HG03432 (cell line): Measurements from ENCODE around the gene TAS1R1.

Experiments used
- ATAC-seq: cut with Tn5 transposase; IDR thresholded peaks from one replicate; pipeline ENCODE4 v1.9.1; 2021; ENCODE audit warnings: mild to moderate bottlenecking, moderate library complexity; ENCODE audit not compliant: unreplicated experiment

Gene TAS1R1

DNA sequence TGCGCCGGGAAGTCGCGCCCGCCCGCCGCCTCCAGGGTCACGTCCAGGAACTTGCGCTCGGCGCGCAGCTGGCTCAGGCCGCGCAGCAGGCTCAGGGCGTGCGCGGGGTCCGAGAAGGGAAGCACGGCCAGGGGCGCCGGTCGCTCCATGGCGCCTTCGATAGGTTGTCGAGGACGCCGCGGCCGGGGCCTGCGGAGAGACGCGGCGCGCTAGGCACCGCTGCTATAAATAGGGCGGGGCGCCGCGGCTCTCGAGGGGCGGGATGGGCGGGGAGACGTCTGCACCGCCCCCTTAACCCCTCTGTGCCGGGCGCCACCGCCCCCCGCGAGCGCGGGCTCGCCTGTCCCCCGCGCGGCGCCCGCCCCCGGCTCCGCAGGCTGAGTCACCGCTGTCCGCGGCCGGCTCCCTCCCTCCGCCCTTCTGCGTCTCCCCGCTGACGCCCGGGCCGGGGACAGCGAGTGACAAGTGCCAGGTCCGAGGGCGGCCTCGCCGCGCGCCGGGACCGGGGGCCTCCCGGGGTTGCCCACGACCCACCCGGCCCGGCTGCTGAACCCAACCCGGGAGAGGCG, 47.6 kb downstream of the TAS1R1 start, which contains the start of gene KLHL21:
Gene KLHL21 (minus strand): TSS at position 201 of the 569 bp plus-strand sequence. CDS start 52 bp downstream, at position 149.
- peak; percentile 58 for ATAC-seq

DNA sequence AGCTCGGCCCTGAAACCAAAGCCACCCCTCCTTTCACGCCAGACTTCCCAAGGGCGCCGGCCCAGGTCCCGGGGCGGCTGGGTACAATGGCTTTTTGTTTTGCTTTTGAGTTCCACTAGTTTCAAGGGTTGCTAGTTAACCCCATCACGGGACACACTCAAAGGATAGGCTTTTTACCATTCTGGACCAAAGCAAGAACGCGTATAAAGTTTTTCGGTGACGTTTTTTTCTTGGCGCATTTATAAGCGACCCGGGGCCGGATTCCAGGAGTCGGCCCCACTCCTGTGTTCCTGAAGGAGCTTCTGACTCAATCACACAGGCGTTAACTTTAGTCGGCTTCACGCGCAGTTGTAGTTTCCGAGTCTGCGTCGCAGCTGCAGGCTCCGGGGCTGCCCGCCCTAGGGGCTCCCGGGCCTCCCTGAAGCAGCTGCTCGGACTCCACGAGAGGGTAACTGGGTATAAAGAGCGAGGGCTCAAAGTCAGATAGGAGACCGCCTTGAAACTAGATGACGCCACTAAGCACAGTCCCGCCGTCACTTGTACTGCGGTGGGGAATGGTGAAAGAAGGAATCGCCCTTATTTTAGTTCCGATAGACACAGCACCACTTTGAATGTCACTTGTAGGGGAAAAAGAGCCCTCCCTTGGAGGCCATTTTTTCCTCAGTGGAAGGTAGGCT, 48.3 kb downstream of the TAS1R1 start:
- ATAC-seq: peak; percentile 22

DNA sequence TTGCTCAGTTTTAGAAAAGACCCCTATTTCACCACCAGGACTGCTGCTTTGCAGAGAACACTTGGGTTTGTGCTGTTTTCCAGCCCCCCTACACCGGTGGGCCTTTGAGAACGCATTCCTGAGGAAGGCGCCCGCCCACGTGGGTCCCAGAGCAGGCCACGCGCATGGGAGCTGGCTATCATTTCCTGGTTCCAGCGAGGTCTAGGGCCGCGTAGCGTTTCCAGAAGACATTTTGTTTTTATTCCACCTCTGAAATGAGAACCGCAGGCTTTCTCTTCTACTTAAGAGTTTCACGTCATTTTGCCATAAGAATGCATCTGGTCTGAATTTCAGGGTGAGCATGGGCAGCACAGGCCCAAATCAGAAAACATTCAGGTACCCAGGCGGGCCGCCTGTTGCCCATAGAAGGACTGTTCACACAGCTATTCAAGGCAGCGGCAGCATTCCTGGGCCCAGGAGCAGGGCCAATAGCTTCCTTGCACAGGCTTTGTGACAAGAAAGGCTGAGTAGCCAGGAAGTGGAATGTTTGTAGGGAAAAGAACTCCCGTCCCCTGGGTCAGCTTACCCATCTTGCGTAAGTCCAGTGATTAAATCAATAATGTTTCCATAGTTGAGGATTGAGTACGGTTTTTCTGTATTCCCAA, 48.9 kb downstream of the TAS1R1 start:
- ATAC-seq: no peak

DNA sequence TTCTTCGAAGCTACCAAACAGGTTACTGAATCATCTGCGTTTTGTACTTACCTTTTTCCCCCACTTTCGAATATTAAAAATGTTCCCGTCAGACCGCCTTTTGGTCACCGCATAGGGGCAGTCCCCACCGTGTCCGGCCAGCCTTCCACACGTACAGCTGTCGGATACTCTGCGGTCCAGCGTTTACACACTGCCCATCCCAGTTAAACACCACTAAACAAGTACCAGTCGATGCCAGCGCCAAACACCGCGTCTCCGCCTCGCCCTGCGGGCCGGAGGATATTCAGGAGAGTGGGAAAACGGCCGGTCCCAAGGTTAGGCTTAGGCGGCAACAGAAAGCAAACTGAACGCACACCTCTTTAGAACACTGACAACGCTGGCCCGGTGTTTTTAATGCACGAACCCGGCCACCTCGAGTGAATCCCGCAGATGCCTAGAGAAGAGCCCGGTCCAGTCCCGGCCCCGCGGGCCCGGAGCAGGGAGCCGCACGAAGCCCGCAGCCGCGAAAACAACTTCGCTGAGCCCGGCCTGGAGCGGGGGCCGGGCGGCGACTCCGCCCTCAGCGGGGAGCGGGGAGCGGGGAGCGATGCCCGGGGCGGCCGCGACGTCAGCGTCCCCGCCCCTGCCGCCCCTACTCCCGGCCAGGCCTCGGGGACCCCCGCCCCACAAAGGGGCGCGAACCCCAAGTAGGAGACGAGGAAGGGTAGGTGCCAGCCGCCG, 57.7 kb downstream of the TAS1R1 start:
- ATAC-seq: peak; percentile 42

DNA sequence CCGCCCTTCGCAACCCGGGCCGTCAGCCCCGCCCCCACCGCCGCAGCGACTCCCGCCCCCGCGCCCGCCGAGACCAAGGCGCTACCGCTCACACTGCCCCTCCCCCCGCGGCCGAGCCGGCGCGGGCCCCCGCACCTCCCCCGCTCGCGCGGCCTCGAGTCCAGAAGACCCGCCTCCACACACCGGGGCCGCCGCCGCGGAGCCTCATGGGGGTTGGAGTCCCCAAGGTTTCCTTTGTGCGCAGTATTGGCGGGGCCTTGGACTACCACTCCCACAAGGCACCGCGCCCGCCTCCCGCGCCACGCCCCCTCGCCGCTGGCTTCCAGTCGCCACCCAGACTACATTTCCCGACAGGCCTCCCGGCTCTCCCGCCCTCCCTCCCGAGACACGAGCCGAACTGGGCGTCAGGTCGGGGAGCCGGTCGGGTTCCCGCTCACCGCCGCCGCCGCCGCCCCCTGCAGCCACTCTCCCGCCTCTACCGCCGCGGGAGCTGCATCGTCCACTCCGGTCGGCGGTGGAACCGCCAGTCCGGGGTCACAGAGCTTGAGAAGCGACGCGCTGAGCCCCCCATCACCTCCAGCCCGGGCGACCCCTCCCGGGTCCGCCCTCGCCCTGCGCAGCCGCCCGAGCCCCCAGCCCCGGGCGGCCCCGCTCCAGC, 58.4 kb downstream of the TAS1R1 start, which contains the start of gene PHF13:
Gene PHF13 (plus strand): TSS at position 371 of the 658 bp plus-strand sequence. CDS start 336 bp downstream, outside the sequence.
- peak; percentile 91 for ATAC-seq

DNA sequence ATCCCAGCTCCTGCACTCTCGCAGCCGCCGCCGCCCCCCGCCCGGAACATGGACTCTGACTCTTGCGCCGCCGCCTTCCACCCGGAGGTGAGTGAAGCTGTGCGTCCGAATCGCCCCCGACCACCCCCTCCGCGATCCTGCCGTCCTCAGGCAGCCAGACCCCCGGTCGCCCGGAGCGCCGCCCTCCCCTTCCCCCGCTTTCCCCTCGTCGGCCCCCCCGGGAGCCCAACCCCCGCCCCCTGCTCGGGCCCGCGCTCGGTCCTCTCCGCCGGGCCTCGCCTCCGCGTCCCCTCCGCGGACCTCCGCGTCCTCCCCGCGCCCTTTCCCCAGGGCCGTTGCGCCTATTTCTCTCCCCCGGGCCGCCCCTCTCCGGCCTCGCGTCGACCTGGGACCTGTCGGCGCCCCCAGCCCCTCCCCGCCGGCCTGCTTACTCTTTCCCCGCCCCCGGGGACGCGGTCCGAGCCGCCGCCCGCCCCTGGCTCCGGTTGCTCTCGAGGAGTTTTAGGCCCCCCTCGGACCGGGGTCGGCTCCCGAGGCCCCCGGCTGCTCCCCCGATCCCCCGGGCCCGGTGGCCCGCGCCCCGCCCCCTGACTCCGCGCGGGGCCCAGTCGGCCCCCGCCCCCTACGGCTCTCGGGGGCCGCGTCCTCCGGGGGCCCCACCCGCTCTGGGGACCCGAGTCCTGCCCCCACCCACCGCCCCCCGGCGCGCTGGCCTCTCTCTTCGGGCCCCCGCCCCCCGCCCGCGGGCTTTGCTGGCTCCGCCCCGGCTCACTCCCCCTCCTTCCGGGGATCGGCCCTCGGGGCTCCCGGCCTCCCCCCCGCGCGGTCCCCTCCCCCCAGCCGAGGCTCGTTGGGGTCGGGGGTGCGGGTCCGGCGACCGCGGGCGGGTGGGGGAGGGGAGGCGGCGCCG, 59.2 kb downstream of the TAS1R1 start:
- no peak for ATAC-seq

DNA sequence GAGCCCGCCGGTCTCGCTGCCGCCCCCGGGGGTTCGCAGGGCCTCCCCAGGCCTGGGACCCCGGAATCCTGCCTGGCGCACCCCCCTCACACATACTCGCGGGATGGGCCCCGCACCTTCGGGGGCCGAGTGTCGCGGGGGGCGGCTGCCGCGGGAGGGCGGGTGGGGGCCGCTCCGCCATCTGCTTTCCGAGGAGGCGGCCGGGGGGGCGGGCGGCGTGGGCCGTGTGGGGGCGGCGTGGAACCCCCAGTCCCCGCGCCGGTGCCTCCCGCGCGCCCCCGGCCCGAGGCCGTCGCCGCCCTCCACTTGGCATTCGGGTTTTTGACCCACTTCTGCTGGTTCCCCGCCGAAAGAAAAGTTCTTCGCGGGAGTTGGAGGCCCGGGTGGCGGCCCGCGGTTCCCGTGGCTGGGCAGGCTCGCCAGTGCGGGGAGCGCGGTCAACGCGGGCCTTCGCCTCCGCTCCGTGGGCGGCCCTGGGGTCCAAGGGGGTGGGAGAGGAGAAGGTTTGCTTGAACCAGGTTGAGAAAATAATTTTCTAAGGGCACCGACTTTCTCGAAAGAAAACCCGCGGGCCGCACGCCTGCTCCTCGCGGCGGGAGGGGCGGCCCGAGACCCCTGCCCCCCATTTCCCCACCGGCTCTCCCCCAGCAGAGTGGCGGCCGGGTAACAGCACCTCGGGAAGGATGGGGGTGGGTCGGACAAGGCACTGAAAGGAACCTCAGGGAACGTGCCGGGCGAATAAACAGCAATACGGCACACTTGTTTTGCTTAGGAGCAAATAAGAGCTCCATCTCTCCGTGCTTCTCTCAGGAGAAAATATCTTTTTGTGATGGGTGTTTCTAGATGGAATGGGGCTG, 60.0 kb downstream of the TAS1R1 start:
- no peak for ATAC-seq

DNA sequence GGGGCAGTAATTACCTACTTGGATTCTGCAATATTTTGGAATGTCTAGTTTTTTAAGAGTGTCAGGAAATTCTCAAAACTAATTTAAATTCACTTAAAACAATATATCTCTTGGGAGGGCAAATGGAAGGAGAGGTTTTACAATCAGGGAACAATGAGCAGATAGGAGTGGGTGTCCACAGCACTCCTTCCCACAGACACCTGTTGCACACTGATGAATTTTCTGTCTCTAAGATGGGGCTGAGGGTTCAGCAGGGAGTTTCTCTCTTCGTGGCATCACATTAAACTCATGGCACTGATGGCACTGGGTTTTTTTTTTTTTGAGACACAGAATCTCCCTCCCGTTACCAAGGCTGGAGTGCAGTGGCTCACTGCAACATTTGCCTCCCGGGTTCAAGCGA, 63.9 kb downstream of the TAS1R1 start:
- no peak for ATAC-seq

DNA sequence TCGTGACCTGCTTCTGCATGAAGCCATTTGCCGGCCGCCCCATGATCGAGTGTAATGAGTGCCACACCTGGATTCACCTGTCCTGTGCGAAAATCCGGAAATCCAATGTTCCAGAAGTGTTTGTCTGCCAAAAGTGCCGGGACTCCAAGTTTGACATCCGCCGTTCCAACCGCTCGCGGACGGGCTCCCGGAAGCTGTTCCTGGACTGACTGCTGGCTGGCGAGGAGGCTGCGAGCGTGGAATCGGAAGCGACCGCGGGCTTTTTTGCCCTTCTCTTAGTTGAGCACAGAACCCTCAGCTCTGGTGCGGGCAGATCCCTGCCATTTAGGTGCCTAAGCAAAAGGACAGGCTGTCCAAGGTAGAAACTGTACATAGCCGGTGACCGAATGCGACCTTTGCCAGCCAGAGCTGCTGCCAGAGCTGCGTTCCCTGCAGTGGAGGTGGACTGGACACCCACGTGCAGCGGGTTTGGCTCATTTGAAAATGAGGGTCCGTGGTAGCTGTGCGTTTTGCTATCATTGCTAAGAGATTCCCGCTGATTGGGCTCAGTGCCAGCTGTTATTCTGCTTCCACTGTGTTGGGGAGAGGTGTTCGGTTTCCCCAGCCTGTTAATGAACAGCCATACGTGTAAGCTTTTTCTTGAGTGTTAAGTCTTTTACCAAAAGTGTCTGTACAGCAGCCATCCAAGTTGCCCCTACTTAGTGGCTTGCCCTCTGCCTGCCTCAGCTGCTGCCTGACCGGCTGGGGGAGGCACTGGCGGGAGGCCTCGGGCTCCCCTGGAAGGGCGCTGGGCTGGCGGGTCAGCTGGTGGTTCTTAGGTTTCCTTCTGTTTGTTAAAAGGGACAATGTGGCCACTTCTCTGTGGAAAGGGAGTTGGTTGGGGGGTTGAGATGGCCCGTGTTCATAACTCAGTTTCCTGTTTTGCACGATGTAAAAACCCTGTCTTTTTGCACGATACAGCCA, 66.6 kb downstream of the TAS1R1 start:
- ATAC-seq: no peak

DNA sequence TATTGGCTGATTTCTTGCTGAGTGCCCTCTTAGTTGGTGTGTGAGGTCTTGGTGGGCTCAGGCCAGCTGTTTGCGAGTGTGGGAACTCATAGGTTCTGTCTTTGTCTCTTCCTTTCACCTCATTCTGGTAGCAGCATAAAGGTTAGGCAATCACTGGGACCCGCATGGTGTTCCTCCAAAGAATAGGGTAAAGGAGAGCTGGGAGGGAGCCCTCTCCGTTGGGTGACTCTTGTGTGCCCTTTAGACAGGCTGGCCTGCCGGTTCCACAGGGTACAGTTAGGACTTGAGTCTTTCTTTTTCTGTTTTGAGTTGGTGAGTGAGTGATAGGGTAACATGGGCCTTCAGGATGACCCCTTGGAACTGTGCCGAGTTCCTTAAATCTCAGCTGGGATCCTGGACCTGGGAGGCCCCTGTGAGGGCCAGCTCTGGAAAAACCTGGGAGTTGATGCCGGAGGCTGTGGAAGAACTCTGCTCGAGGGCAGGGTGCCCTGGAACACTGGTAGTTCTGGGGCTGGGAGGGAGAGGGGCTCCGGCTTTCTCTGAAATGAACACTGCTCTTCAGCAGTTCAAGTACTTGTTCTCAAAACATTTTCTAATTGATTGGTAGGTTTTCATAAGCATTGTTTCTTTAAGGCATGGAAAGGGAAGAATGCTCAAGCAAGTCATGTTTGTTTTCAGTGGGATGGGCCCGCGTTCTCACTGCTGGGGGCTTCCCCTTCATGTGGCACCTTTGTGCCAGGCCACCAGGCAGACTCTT, 67.5 kb downstream of the TAS1R1 start:
- ATAC-seq: no peak

DNA sequence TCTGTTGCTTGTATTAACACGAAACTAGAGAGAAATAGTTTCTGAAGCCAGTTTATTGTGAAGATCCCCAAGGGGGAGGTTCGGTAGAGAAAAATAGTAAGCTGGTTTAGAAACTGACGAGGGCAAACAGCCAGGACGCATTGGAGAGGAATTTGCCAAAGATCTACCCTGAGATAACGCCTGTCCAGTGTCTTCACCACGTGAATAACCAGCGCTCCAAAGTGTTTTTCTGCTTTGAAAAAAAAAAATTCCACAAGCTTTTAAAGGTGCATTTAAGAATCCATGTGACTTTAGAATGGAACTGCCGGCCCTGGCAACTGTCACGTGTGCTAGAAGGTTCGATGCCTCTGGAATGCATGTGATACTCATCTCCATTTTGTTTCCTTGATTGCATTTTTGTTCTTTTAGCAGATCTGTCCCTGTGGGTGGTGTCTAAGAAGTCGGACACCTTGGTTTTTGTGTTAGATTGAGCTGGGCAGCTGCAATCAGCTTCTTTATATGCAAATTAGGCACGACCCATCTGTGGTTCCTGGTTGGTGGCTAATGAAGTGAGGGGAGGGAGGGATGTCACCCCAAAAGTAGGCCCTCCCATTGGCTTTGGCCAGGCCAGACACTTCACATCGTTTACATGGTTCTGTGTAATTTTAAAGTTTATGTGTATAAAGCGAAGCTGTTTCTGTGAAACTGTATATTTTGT, 68.3 kb downstream of the TAS1R1 start:
- no peak for ATAC-seq

DNA sequence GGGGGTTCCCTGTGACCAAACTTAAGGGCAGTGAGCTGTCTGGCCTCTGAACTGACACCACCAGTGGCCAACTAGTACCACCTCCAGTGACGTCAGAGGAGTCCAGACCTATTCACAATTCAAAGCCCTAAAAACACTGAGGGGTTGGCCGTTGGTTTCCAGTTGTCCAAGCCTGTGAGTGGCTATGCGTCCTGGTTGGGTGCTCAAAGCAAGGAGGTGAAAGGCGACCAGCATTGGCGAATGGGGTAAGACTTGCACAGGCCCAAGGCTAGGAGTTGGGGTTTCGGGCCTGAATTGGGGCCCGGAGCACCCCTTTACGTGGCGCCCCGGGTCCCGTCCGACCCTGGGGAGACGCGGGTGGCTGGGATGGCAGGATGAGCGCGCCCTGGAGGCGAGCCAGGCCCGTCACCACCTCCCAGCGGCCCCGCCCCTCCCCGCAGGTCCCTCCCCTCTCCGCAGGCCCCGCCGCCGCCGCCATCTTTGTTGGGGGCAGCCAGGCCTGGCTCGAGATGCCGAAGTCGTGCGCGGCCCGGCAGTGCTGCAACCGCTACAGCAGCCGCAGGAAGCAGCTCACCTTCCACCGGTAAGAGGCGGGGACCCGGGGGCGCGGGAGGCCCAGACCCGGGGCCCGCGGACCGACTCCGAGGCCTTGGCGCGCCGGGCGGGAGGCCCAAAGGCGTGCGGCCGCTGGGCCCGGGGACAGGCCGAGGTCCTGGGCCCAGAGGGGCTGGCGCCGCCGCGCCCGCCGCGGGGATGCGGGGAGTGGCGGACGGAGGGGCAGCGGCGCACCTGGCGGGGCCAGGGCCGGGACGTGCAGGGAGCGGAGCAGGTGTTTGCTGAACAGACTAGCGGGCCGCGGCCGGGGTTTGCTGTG, 69.8 kb downstream of the TAS1R1 start, which contains the start of gene THAP3:
Gene THAP3 (plus strand): TSS at position 159 of the 874 bp plus-strand sequence. CDS start 351 bp downstream, at position 510.
- peak; percentile 84 for ATAC-seq

DNA sequence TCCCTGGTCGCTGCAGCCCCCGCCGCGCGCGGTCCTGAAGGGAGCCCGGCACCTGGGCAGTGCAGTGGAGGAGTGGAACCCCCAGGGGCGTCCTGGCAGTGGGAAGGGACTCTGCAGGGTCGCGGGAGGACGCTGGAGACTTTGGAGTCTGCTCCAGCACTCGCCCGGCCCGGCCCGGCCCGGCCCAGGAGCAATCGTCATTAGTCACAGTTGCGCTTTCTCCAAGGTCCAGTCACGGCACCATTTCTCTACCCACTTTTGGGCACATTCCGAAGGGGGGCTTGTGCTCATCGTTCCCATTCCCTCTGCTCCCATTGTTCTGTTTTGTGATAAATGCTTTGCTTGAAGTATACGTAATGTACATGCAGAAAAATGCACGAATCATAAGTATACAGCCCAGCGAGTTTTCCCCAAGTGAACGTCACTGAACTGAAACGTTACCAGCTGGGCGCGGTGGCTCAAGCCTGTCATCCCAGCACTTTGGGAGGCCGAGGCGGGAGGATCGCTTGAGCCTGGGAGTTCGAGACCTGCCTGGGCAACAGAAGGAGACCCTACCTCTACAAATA, 70.6 kb downstream of the TAS1R1 start:
- ATAC-seq: peak; percentile 8

DNA sequence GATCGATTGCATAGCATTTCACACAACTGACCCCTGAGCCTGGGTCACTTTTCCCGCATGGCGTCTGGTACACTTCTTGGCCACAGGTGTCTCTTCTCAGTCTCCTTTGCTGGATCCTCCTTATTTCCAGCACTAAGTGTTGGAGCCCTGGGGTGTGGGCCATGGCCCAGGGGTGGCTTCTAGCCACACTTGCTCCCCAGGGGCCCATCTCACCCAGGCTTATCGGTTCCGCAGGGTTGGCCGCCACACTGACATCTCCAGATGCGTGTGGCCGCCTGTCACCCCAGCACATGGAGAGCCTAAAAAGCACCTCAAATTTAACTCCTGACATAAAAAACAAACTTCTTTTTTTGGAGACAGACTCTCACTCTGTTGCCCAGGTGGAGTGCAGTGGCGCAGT, 71.9 kb downstream of the TAS1R1 start:
- ATAC-seq: no peak
